Thyroid gland (tissue), 4 donors: Measurements from ENCODE around the gene SMIM10L2A. TPM values are rescaled to one million over a fixed set of nuclear protein-coding genes. Genes with fewer than 3 reads are reported as not detected.

ENCODE experiments used
- DNase-seq, 2 donors: peaks; one replicate each; pipeline ENCODE4 v3.0.0-alpha.2; 2019
- H3K27ac ChIP-seq, 3 donors: fragments of 200-600 bp; sonication (generic); 1 replicate in 2 of 3; 2 replicates in 1 of 3; pipeline ENCODE4 v1.5.1; 2016 to 2019; ENCODE audit warnings: mild to moderate bottlenecking in 1 of 3, moderate library complexity in 1 of 3
- H3K27me3 ChIP-seq: fragments of 200-600 bp; sonication (generic); one replicate; pipeline ENCODE4 v1.5.1; 2019
- H3K36me3 ChIP-seq, 2 donors: fragments of 200-600 bp; sonication (generic); one replicate each; pipeline ENCODE4 v1.5.1; 2016 to 2019
- H3K4me1 ChIP-seq, 2 donors: fragments of 200-600 bp; sonication (generic); one replicate each; pipeline ENCODE4 v1.5.1; 2017 to 2019
- H3K4me3 ChIP-seq, 3 donors: fragments of 200-600 bp; sonication (generic); replicated peaks in 1 of 3; 1 replicate in 2 of 3; 2 replicates in 1 of 3; pipeline ENCODE4 v1.5.1; 2016; ENCODE audit warnings: mild to moderate bottlenecking in 1 of 3
- H3K9me3 ChIP-seq: fragments of 200-600 bp; sonication (generic); one replicate; pipeline ENCODE4 v1.5.1; 2017
- POLR2A ChIP-seq, 2 donors: fragments of 450-650 bp; IDR thresholded peaks; one replicate each; pipeline ENCODE4 v1.6.1; 2017; ENCODE audit warnings: antibody characterized with exemption in 2 of 2, mild to moderate bottlenecking in 2 of 2, moderate library complexity in 1 of 2
- WGBS, 2 donors: methylation state at CpG; one replicate each; pipeline ENCODE4 v1.1.5; 2017; 5-methylcytosine and 5-hydroxymethylcytosine counted together
- intact Hi-C: fragments of 100-400 bp; cut with DNase I; formaldehyde crosslinking; loops from one replicate; pipeline ENCODE4 v1.15.1; 2023
- total RNA-seq, 4 donors: library from RNA; depleted of rRNA; stranded (reverse); fragments of >200 nt; gene quantifications; one replicate each; pipeline ENCODE4 v1.2.3, GENCODE V29; 2016
- TF ChIP-seq, protein P1 (sequence below), 6 experiments: fragments of 200-600 bp in 3 of 6; fragments of 450-650 bp in 3 of 6; sonication (generic) in 3 of 6; IDR thresholded peaks; one replicate each; pipeline ENCODE4 v1.5.1; 2016 to 2019; ENCODE audit warnings: antibody characterized with exemption in 6 of 6, mild to moderate bottlenecking in 2 of 6, inconsistent platforms in 1 of 6, moderate library complexity in 1 of 6

Gene SMIM10L2A
- total RNA-seq, 4 donors from 2014 or later = 3.6 to 6.7 (median 4.8) TPM

DNA sequence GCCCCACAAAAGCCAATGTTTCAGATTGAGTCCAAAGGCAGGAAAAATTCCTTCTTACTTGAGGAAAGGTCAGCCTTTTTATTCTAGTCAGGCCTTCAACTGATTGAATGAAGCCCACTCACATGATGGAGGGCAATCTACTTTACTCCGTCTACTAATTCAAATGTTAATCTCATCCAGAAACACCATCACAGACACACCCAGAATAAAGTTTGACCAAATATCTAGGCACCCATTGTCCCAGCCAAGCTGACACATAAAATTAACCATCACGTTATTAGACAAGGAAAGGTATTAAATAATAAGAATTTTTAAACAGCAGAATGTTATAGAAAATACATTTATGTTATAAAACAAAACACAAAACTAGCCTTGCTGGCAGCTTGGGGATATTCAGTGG lies 32.9 kb upstream of the SMIM10L2A start:
- TF ChIP-seq, protein P1, sequence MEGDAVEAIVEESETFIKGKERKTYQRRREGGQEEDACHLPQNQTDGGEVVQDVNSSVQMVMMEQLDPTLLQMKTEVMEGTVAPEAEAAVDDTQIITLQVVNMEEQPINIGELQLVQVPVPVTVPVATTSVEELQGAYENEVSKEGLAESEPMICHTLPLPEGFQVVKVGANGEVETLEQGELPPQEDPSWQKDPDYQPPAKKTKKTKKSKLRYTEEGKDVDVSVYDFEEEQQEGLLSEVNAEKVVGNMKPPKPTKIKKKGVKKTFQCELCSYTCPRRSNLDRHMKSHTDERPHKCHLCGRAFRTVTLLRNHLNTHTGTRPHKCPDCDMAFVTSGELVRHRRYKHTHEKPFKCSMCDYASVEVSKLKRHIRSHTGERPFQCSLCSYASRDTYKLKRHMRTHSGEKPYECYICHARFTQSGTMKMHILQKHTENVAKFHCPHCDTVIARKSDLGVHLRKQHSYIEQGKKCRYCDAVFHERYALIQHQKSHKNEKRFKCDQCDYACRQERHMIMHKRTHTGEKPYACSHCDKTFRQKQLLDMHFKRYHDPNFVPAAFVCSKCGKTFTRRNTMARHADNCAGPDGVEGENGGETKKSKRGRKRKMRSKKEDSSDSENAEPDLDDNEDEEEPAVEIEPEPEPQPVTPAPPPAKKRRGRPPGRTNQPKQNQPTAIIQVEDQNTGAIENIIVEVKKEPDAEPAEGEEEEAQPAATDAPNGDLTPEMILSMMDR (IDR thresholded peaks at IDR 0.05) = no peak
- no peak for TF ChIP-seq POLR2A (IDR thresholded peaks at IDR 0.05)
- WGBS, 2 donors = 92 to 94% methylated on average over 2 of the region's 2 CpGs
- no peak for DNase-seq
- H3K4me3 ChIP-seq = no peak overlapping the region
- H3K4me1 ChIP-seq = no peaks in the 10 kb centered on the region
- intact Hi-C loops = no loop called here
- no peaks in the 10 kb centered on the region for H3K27me3 ChIP-seq
- H3K36me3 ChIP-seq = no peaks in the 10 kb centered on the region
- H3K27ac ChIP-seq = no peak overlapping the region
- H3K9me3 ChIP-seq = no peaks in the 10 kb centered on the region

DNA sequence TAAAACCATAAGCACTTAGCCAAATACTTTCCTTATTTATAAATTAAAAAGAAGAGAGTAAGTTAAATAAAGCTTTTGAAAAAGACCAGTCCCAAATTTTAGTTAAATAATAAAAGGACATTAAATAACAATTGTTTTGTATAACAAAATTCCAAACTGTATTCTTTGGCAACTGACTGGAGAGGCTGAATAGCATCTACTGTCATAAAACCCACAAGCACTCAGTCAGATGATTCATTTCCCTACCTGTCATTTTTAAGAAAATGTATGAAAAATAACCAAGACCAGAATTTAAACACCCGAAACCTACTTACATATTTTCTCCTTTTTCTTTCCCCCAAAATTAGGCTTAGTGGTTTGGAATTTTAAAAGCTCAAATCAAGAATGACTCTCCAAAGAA lies 32.5 kb upstream of the SMIM10L2A start:
- Histone ChIP-seq H3K27ac (no peak overlapping the region), H3K4me3 (no peak overlapping the region), H3K9me3 (no peaks in the 10 kb centered on the region), H3K36me3 (no peaks in the 10 kb centered on the region), H3K4me1 (no peaks in the 10 kb centered on the region), H3K27me3 (no peaks in the 10 kb centered on the region)
- DNase-seq = no peak
- intact Hi-C loops = no loop called here
- TF ChIP-seq POLR2A (IDR thresholded peaks at IDR 0.05) = no peak
- TF ChIP-seq, protein P1 (IDR thresholded peaks at IDR 0.05) = no peak
- 83 to 91% methylated on average over 1 of the region's 1 CpG for WGBS, 2 donors

DNA sequence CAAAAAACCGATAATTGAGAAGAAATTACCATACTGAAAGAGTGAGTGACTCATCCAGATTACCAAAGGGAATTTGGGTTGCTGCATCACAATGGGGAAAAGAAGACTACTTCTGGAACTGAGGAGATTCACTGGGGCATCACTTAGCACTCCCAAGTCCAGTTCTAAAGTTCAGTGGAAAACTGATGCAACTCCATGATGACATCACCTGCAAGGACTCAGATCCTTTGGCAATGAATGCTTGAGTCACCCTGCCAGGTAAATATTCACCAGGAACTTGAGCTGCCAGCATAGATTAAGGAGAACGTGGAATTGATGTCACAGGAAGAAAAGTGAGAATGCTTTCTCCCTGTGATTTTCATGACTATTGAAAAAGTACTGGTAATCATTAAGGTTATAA lies 32.0 kb upstream of the SMIM10L2A start:
- no peaks in the 10 kb centered on the region for H3K4me1 ChIP-seq
- intact Hi-C loops = no loop called here
- DNase-seq = no peak
- no peak overlapping the region for H3K4me3 ChIP-seq
- 70 to 74% methylated on average over 2 of the region's 2 CpGs for WGBS, 2 donors
- no peak overlapping the region for H3K27ac ChIP-seq
- no peaks in the 10 kb centered on the region for H3K27me3 ChIP-seq
- TF ChIP-seq POLR2A (IDR thresholded peaks at IDR 0.05) = no peak
- TF ChIP-seq, protein P1 (IDR thresholded peaks at IDR 0.05) = no peak
- no peaks in the 10 kb centered on the region for H3K36me3 ChIP-seq
- H3K9me3 ChIP-seq = no peaks in the 10 kb centered on the region

DNA sequence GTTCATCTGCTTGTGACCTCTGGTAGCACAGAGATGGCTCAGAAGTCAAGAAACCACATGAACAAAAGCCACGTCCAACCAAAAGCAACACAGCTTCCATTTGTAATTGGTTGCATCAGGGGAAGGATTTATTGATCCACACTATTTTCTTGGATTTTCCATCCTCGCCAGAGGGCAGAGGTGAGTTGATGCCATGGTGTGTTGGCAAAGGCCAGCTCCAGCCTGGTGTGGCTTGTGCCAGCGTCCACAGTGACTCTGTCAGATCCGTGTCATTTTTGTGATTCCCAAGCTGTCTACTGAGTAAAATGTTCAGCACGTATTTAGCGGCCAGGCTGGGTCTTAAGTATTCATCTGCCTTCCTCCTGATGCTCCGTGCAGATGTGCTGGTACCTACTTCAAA lies 30.0 kb upstream of the SMIM10L2A start:
- Histone ChIP-seq H3K4me1 (no peaks in the 10 kb centered on the region), H3K27ac (no peak overlapping the region), H3K4me3 (no peak overlapping the region), H3K9me3 (no peaks in the 10 kb centered on the region), H3K36me3 (no peaks in the 10 kb centered on the region), H3K27me3 (no peaks in the 10 kb centered on the region)
- TF ChIP-seq, protein P1 (IDR thresholded peaks at IDR 0.05) = no peak
- TF ChIP-seq POLR2A (IDR thresholded peaks at IDR 0.05) = no peak
- WGBS, 2 donors = 95 to 100% methylated on average over 5 to 6 of the region's 7 CpGs
- intact Hi-C loops = no loop called here
- DNase-seq = no peak

DNA sequence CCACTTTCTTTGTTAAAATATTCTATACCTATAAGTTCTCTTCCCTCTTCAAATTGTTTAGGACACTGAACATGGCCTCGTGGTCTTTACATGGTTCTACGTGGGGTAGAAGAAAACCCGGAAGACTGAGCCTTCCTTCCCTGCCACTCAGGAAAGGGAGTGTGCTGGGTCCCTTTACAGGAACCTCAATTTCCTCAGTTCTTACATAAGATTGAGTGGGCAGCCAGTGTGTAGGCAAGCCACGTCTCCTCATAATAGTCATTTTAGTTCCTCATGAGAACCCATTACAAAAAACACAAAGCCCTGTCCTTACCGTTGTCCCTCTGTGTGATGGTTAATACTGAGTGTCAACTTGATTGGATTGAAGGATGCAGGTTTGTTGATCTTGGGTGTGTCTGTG lies 28.7 kb upstream of the SMIM10L2A start:
- H3K27ac ChIP-seq = no peak overlapping the region

More for the DNA sequence above, 28.7 kb upstream of the SMIM10L2A start:
- 81 to 92% methylated on average over 5 of the region's 5 CpGs for WGBS, 2 donors
- no peaks in the 10 kb centered on the region for H3K9me3 ChIP-seq
- no peak for DNase-seq
- no peaks in the 10 kb centered on the region for H3K27me3 ChIP-seq
- no peaks in the 10 kb centered on the region for H3K36me3 ChIP-seq
- no peaks in the 10 kb centered on the region for H3K4me1 ChIP-seq
- TF ChIP-seq, protein P1 (IDR thresholded peaks at IDR 0.05) = no peak
- no peak for TF ChIP-seq POLR2A (IDR thresholded peaks at IDR 0.05)
- no peak overlapping the region for H3K4me3 ChIP-seq
- intact Hi-C loops = no loop called here
